A549 (cell line): ENCODE measurements around the gene PCBP4. TPM values are rescaled to one million over a fixed set of nuclear protein-coding genes. Genes with fewer than 3 reads are reported as not detected.

ENCODE experiments used
- ATAC-seq, 2 experiments: fragments of 200-7000 bp in 1 of 2; fragments of >200 bp in 1 of 2; cut with Nextera tagmentation in 1 of 2; cut with Tn5 transposase in 1 of 2; 3 replicates each; pipeline versions ENCODE4 v1.8.0 to v1.9.1; 2018 to 2020; ENCODE audit warnings: mild to moderate bottlenecking in 1 of 2, moderate library complexity in 1 of 2
- CTCF ChIA-PET: fragments of 300-600 bp; sonication (Branson Sonifier 250); formaldehyde crosslinking; extraction: SDS; loops from one replicate; lab custom pipeline; 2021; ENCODE audit warnings: antibody characterized with exemption, inconsistent platforms; lab: Yijun Ruan, JAX
- POLR2A ChIA-PET: fragments of 350-600 bp; formaldehyde crosslinking; extraction: SDS; loops from one replicate; lab custom pipeline; 2021; ENCODE audit warnings: antibody characterized with exemption, inconsistent platforms; lab: Yijun Ruan, JAX
- DNase-seq, 2 experiments: peaks; one replicate each; pipeline versions ENCODE4 v3.0.0 to v3.0.0-alpha.2; 2011 to 2016; ENCODE audit warnings: low read depth in 1 of 2, low spot score in 1 of 2
- FAIRE-seq: peaks from 2 replicates; lab custom pipeline; 2011; peaks lifted over from hg19 to GRCh38; lab: Jason Lieb, UNC
- H3K27ac ChIP-seq, 2 experiments: fragments of >200 bp; sonication (Bioruptor Twin); formaldehyde crosslinking; 3 replicates each; pipeline ENCODE4 v1.5.1; 2016 to 2017
- H3K4me1 ChIP-seq: fragments of >200 bp; sonication (Bioruptor Twin); formaldehyde crosslinking; 3 replicates; pipeline ENCODE4 v1.6.1; 2016
- H3K4me2 ChIP-seq: fragments of >200 bp; sonication (Bioruptor Twin); formaldehyde crosslinking; 3 replicates; pipeline ENCODE4 v1.6.1; 2016
- H3K4me3 ChIP-seq: fragments of >200 bp; sonication (Bioruptor Twin); formaldehyde crosslinking; 3 replicates; pipeline ENCODE4 v1.5.1; 2016
- H3K9me3 ChIP-seq: fragments of >200 bp; sonication (Bioruptor Twin); formaldehyde crosslinking; 3 replicates; pipeline ENCODE4 v1.6.1; 2016
- BHLHE40 ChIP-seq: IDR thresholded peaks from 2 replicates; pipeline ENCODE4 v1.6.1; 2012; ENCODE audit warnings: low read depth, low read length, inconsistent platforms
- CBX2 ChIP-seq: fragments of 200-600 bp; sonication (generic); IDR thresholded peaks from 2 replicates; pipeline ENCODE4 v1.6.1; 2016; ENCODE audit warnings: low read depth, mild to moderate bottlenecking, borderline replicate concordance
- CEBPB ChIP-seq, 2 experiments: fragments of >200 bp in 1 of 2; sonication (Bioruptor Twin) in 1 of 2; formaldehyde crosslinking in 1 of 2; IDR thresholded peaks; 2 replicates each; pipeline ENCODE4 v1.6.1; 2012 to 2016
- EHF ChIP-seq: fragments of 250-450 bp; sonication (Bioruptor Pico); IDR thresholded peaks from 2 replicates; pipeline ENCODE4 v1.5.0; 2020; ENCODE audit warnings: mild to moderate bottlenecking
- EP300 ChIP-seq, 2 experiments: fragments of >200 bp; sonication (Bioruptor Twin); formaldehyde crosslinking; IDR thresholded peaks; 2 replicates in 1 of 2; 3 replicates in 1 of 2; pipeline ENCODE4 v1.6.1; 2016 to 2017
- FOSB ChIP-seq: fragments of 250-450 bp; sonication (Bioruptor Pico); IDR thresholded peaks from 2 replicates; pipeline ENCODE4 v1.5.0; 2020; ENCODE audit warnings: mild to moderate bottlenecking, moderate library complexity
- FOSL2 ChIP-seq, 2 experiments: fragments of 450-650 bp in 1 of 2; fragments of >200 bp in 1 of 2; sonication (Bioruptor Twin) in 1 of 2; formaldehyde crosslinking; IDR thresholded peaks; 2 replicates each; pipeline versions ENCODE4 v1.5.0 to v1.6.1; 2016 to 2020; ENCODE audit warnings: mild to moderate bottlenecking in 1 of 2, moderate library complexity in 1 of 2
- FOXS1 ChIP-seq: fragments of 250-450 bp; sonication (Bioruptor Pico); IDR thresholded peaks from 2 replicates; pipeline ENCODE4 v1.5.0; 2020; ENCODE audit warnings: mild to moderate bottlenecking, moderate library complexity
- HOXB13 ChIP-seq: fragments of 250-450 bp; sonication (Bioruptor Pico); IDR thresholded peaks from 2 replicates; pipeline ENCODE4 v1.5.0; 2020; ENCODE audit warnings: low read depth, mild to moderate bottlenecking, moderate library complexity
- HOXB5 ChIP-seq: fragments of 250-450 bp; sonication (Bioruptor Pico); IDR thresholded peaks from 2 replicates; pipeline ENCODE4 v1.5.0; 2020; ENCODE audit warnings: mild to moderate bottlenecking, moderate library complexity
- JUN ChIP-seq, 2 experiments: fragments of >200 bp; sonication (Bioruptor Twin); formaldehyde crosslinking; IDR thresholded peaks; 2 replicates in 1 of 2; 3 replicates in 1 of 2; pipeline ENCODE4 v1.6.1; 2016 to 2017
- KDM1A ChIP-seq: fragments of 200-600 bp; sonication (generic); IDR thresholded peaks from 2 replicates; pipeline ENCODE4 v1.6.1; 2016; ENCODE audit warnings: low read depth, mild to moderate bottlenecking
- KDM5A ChIP-seq: fragments of 200-600 bp; sonication (generic); IDR thresholded peaks from 2 replicates; pipeline ENCODE4 v1.6.1; 2016; ENCODE audit warnings: antibody characterized with exemption, mild to moderate bottlenecking
- NFE2L2 ChIP-seq: fragments of 150-350 bp; conservative IDR thresholded peaks from 2 replicates; pipeline ENCODE4 v1.6.1; 2014; ENCODE audit warnings: low read length
- NPAS2 ChIP-seq: fragments of 250-450 bp; sonication (Bioruptor Pico); IDR thresholded peaks from 2 replicates; pipeline ENCODE4 v1.8.0; 2022; ENCODE audit warnings: mild to moderate bottlenecking, moderate library complexity, borderline replicate concordance
- PHF8 ChIP-seq: fragments of 200-600 bp; sonication (generic); IDR thresholded peaks from 2 replicates; pipeline ENCODE4 v1.6.1; 2016; ENCODE audit warnings: low read depth, mild to moderate bottlenecking, antibody characterized with exemption, moderate library complexity, borderline replicate concordance
- POLR2A ChIP-seq: IDR thresholded peaks from 2 replicates; pipeline ENCODE4 v1.6.1; 2012; ENCODE audit warnings: mild to moderate bottlenecking, low read length
- RCOR1 ChIP-seq: fragments of 150-350 bp; IDR thresholded peaks from 2 replicates; pipeline ENCODE4 v1.6.1; 2014; ENCODE audit warnings: antibody characterized with exemption, low read length, low read depth
- RNF2 ChIP-seq: fragments of 200-600 bp; sonication (generic); IDR thresholded peaks from 2 replicates; pipeline ENCODE4 v1.6.1; 2016; ENCODE audit warnings: low read depth, mild to moderate bottlenecking, antibody characterized with exemption, moderate library complexity, borderline replicate concordance
- SMC3 ChIP-seq: fragments of >200 bp; sonication (Bioruptor Twin); formaldehyde crosslinking; IDR thresholded peaks from 3 replicates; pipeline ENCODE4 v1.6.1; 2018; ENCODE audit warnings: inconsistent platforms
- SREBF2 ChIP-seq: fragments of 450-650 bp; IDR thresholded peaks from 2 replicates; pipeline ENCODE4 v1.6.1; 2014; ENCODE audit warnings: mild to moderate bottlenecking, moderate library complexity
- TFCP2L1 ChIP-seq: fragments of 250-450 bp; sonication (Bioruptor Pico); IDR thresholded peaks from 2 replicates; pipeline ENCODE4 v1.5.0; 2021; ENCODE audit warnings: mild to moderate bottlenecking
- TP53 ChIP-seq: fragments of 250-450 bp; sonication (Bioruptor Pico); IDR thresholded peaks from 2 replicates; pipeline ENCODE4 v1.5.0; 2021; ENCODE audit warnings: mild to moderate bottlenecking, moderate library complexity
- ZNF302 ChIP-seq: fragments of 250-450 bp; sonication (Bioruptor Pico); IDR thresholded peaks from 2 replicates; pipeline ENCODE4 v1.9.0; 2021; ENCODE audit warnings: inconsistent platforms, mild to moderate bottlenecking, moderate library complexity
- WGBS: methylation state at CpG from one replicate; pipeline ENCODE4 v1.1.6; 2017; ENCODE audit errors: missing lambda C conversion rate; 5-methylcytosine and 5-hydroxymethylcytosine counted together
- polyA plus RNA-seq, 4 experiments: library from polyadenylated mRNA; depleted of rRNA in 3 of 4; stranded (reverse); fragments of >200 nt; fragmentation: RNase III in 1 of 4; extraction: RNeasy Plus Mini Kit Qiagen cat#74134 plus additional on column Dnase treatment in 1 of 4; gene quantifications; 2 replicates in 3 of 4; 3 replicates in 1 of 4; pipeline ENCODE4 v1.2.3, GENCODE V29; 2011 to 2017
- TF ChIP-seq, protein P1 (sequence below): fragments of 200-600 bp; sonication (generic); IDR thresholded peaks from 2 replicates; pipeline ENCODE4 v1.6.1; 2016; ENCODE audit warnings: antibody characterized with exemption, mild to moderate bottlenecking, moderate library complexity
- TF ChIP-seq, protein P2 (sequence below): fragments of 150-350 bp; IDR thresholded peaks from 2 replicates; pipeline ENCODE4 v1.6.1; 2014; ENCODE audit warnings: low read depth, mild to moderate bottlenecking, low read length
- TF ChIP-seq, protein P3 (sequence below): fragments of >200 bp; sonication (Bioruptor Twin); formaldehyde crosslinking; IDR thresholded peaks from 2 replicates; pipeline ENCODE4 v1.6.1; 2016
- TF ChIP-seq, protein P4 (sequence below): IDR thresholded peaks from 2 replicates; pipeline ENCODE4 v1.6.1; 2012
- TF ChIP-seq, protein P5 (sequence below): fragments of 250-450 bp; sonication (Bioruptor Pico); IDR thresholded peaks from 2 replicates; pipeline ENCODE4 v1.5.0; 2021; ENCODE audit warnings: mild to moderate bottlenecking, moderate library complexity, borderline replicate concordance
- TF ChIP-seq, protein P6 (sequence below): IDR thresholded peaks from 2 replicates; pipeline ENCODE4 v1.6.1; 2012

Gene PCBP4
- polyA plus RNA-seq, 2 of the 4 experiments (the other 2 are of a cell fraction), result 8.6 to 10.9 TPM

DNA sequence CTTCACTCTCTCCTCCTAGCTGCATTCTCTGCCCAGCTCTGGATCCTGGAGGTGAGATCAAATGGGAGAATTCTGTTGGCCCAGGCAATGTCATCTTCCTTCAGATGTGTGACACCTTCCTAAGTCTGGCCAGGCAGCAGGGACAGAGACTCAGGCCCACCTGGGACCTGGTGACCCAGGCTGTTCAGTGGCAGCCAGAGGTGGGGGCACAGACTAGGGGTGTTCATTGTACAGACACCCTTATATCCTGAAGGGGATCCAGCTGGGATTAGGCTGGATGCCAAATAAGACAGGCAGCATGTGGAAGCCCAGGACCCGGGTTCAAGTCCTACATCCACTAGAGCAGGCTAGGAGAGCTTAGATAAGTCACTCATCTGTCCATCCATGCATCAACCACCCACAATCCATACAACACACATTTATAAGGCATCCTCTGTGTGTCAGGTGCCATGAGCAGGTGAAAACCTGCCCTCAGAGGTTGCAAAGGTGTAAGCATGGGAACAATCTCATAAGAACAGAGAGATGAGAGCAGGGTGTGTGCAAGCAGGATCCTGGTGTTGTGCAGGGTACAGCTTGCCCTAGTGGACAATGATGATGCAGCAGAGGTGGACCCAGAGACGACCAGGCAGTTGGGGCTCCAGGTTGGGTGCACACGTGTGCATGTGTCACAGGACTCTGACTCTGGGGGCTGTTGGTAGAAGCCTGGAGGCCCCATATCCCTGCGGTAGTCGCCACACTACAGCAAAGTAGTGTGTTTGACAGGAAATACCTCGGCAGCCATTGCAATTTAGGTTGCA lies 46.7 kb upstream of the PCBP4 start:
- 51% methylated on average over 4 of the region's 6 CpGs for WGBS
- DNase-seq (no peak), ATAC-seq (peak; percentile 54 to 75; a peak in 4 of 6 replicates), FAIRE-seq (no peak)
- Histone ChIP-seq H3K4me1 (no peaks in the 10 kb centered on the region), H3K9me3 (no peaks in the 10 kb centered on the region), H3K27ac (no peak overlapping the region), H3K4me3 (no peak overlapping the region), H3K4me2 (no peak overlapping the region)
- CTCF ChIA-PET, result interaction anchor here (0.7 to 10.8 kb wide), 8 partner anchors 11 to 130 kb away, joined by 3 to 96 read pairs (median 5); partner anchors contain the start of gene ABHD14B
- POLR2A ChIA-PET, result no interaction called here
- TF ChIP-seq BHLHE40 (no peak), FOSL2 (IDR thresholded peaks at IDR 0.05) (no peak), FOSL2 (CRISPR knock-in tag; IDR thresholded peaks at IDR 0.05) (no peak), EHF (CRISPR knock-in tag) (no peak), FOSB (CRISPR knock-in tag) (no peak), KDM1A (no peak), TP53 (CRISPR knock-in tag) (no peak), EP300 (IDR thresholded peaks at IDR 0.05) (no peak), NPAS2 (no peak), PHF8 (no peak), JUN (IDR thresholded peaks at IDR 0.05) (no peak), FOXS1 (CRISPR knock-in tag) (no peak)
- TF ChIP-seq, protein P1, sequence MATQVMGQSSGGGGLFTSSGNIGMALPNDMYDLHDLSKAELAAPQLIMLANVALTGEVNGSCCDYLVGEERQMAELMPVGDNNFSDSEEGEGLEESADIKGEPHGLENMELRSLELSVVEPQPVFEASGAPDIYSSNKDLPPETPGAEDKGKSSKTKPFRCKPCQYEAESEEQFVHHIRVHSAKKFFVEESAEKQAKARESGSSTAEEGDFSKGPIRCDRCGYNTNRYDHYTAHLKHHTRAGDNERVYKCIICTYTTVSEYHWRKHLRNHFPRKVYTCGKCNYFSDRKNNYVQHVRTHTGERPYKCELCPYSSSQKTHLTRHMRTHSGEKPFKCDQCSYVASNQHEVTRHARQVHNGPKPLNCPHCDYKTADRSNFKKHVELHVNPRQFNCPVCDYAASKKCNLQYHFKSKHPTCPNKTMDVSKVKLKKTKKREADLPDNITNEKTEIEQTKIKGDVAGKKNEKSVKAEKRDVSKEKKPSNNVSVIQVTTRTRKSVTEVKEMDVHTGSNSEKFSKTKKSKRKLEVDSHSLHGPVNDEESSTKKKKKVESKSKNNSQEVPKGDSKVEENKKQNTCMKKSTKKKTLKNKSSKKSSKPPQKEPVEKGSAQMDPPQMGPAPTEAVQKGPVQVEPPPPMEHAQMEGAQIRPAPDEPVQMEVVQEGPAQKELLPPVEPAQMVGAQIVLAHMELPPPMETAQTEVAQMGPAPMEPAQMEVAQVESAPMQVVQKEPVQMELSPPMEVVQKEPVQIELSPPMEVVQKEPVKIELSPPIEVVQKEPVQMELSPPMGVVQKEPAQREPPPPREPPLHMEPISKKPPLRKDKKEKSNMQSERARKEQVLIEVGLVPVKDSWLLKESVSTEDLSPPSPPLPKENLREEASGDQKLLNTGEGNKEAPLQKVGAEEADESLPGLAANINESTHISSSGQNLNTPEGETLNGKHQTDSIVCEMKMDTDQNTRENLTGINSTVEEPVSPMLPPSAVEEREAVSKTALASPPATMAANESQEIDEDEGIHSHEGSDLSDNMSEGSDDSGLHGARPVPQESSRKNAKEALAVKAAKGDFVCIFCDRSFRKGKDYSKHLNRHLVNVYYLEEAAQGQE, result no peak
- TF ChIP-seq, protein P2, sequence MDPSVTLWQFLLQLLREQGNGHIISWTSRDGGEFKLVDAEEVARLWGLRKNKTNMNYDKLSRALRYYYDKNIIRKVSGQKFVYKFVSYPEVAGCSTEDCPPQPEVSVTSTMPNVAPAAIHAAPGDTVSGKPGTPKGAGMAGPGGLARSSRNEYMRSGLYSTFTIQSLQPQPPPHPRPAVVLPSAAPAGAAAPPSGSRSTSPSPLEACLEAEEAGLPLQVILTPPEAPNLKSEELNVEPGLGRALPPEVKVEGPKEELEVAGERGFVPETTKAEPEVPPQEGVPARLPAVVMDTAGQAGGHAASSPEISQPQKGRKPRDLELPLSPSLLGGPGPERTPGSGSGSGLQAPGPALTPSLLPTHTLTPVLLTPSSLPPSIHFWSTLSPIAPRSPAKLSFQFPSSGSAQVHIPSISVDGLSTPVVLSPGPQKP, result no peak
- TF ChIP-seq, protein P3, sequence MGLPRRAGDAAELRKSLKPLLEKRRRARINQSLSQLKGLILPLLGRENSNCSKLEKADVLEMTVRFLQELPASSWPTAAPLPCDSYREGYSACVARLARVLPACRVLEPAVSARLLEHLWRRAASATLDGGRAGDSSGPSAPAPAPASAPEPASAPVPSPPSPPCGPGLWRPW, result no peak
- TF ChIP-seq, protein P4, sequence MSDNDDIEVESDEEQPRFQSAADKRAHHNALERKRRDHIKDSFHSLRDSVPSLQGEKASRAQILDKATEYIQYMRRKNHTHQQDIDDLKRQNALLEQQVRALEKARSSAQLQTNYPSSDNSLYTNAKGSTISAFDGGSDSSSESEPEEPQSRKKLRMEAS, result no peak

DNA sequence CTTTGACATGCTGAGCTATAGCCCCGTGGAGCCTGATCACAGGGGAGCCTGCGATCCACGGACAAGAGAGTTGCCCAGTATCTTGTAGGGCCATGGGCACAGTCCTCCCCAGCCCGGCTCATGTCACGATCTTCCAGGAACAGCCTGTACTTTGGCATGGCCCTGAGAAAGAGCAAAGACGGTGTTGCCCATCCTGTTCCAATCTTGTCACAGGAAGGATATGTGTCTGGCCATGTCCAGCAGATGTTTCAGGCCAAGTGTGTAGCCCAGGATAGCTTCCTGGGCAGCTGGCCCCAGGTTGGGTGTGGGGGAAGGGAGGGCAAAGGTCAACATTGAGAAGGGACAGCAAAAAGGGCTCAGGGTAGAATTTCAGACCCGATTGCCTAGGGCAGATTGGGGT lies 45.4 kb upstream of the PCBP4 start:
- no peak for FAIRE-seq
- no peak for TF ChIP-seq HOXB13 (CRISPR knock-in tag)
- no peak for TF ChIP-seq TFCP2L1 (CRISPR knock-in tag)
- TF ChIP-seq POLR2A, result no peak
- TF ChIP-seq, protein P5, sequence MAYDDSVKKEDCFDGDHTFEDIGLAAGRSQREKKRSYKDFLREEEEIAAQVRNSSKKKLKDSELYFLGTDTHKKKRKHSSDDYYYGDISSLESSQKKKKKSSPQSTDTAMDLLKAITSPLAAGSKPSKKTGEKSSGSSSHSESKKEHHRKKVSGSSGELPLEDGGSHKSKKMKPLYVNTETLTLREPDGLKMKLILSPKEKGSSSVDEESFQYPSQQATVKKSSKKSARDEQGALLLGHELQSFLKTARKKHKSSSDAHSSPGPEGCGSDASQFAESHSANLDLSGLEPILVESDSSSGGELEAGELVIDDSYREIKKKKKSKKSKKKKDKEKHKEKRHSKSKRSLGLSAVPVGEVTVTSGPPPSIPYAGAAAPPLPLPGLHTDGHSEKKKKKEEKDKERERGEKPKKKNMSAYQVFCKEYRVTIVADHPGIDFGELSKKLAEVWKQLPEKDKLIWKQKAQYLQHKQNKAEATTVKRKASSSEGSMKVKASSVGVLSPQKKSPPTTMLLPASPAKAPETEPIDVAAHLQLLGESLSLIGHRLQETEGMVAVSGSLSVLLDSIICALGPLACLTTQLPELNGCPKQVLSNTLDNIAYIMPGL (CRISPR knock-in tag), result no peak
- TF ChIP-seq HOXB5 (CRISPR knock-in tag), result no peak
- TF ChIP-seq KDM5A, result no peak
- TF ChIP-seq RNF2, result no peak
- no peak for TF ChIP-seq NFE2L2
- no peak for TF ChIP-seq PHF8
- no peak for TF ChIP-seq CBX2
- no peak for TF ChIP-seq ZNF302 (CRISPR knock-in tag)
- no peak for TF ChIP-seq NPAS2
- no peak for TF ChIP-seq FOSL2 (IDR thresholded peaks at IDR 0.05)
- TF ChIP-seq FOSL2 (CRISPR knock-in tag; IDR thresholded peaks at IDR 0.05), result no peak
- TF ChIP-seq RCOR1, result no peak
- no peak for TF ChIP-seq SREBF2
- TF ChIP-seq, protein P6, sequence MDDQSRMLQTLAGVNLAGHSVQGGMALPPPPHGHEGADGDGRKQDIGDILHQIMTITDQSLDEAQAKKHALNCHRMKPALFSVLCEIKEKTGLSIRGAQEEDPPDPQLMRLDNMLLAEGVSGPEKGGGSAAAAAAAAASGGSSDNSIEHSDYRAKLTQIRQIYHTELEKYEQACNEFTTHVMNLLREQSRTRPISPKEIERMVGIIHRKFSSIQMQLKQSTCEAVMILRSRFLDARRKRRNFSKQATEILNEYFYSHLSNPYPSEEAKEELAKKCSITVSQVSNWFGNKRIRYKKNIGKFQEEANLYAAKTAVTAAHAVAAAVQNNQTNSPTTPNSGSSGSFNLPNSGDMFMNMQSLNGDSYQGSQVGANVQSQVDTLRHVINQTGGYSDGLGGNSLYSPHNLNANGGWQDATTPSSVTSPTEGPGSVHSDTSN, result no peak
- TF ChIP-seq CEBPB (IDR thresholded peaks at IDR 0.05), result no peak
- no peak for TF ChIP-seq SMC3

More for the DNA sequence above, 45.4 kb upstream of the PCBP4 start:
- no peaks in the 10 kb centered on the region for H3K4me1 ChIP-seq
- H3K4me3 ChIP-seq, result no peak overlapping the region
- H3K4me2 ChIP-seq, result no peak overlapping the region
- H3K27ac ChIP-seq, result no peak overlapping the region
- H3K9me3 ChIP-seq, result no peaks in the 10 kb centered on the region
- 72% methylated on average over 5 of the region's 7 CpGs for WGBS
- no peak for ATAC-seq
- ChIA-PET POLR2A (interaction anchor here (0.6 kb wide), 1 partner anchor 497 kb away, joined by 5 read pairs; no protein-coding TSS in a partner anchor), CTCF (interaction anchor here (0.8 to 10.8 kb wide), 7 partner anchors 9 to 218 kb away, joined by 3 to 96 read pairs (median 5); no protein-coding TSS in a partner anchor)
- no peak for DNase-seq
